Glutamatergic neuron (in vitro differentiated cells): Measurements from ENCODE around the gene SPATA20. TPM values are rescaled to one million over a fixed set of nuclear protein-coding genes. Genes with fewer than 3 reads are reported as not detected.

Source experiments
- DNase-seq: peaks from one replicate; pipeline ENCODE4 v3.0.0; 2022
- H3K27ac Mint-ChIP-seq: one replicate; pipeline ENCODE4 v1.8.0; 2020; ENCODE audit warnings: mild to moderate bottlenecking, mixed read lengths, inconsistent platforms; ENCODE audit not compliant: unreplicated experiment
- H3K27me3 Mint-ChIP-seq: one replicate; pipeline ENCODE4 v1.8.0; 2020; ENCODE audit warnings: mild to moderate bottlenecking, moderate library complexity, mixed read lengths, inconsistent platforms; ENCODE audit not compliant: unreplicated experiment
- H3K36me3 Mint-ChIP-seq: one replicate; pipeline ENCODE4 v1.8.0; 2020; ENCODE audit warnings: mild to moderate bottlenecking, mixed read lengths, inconsistent platforms; ENCODE audit not compliant: unreplicated experiment
- H3K4me1 Mint-ChIP-seq: one replicate; pipeline ENCODE4 v1.8.0; 2020; ENCODE audit warnings: mild to moderate bottlenecking, low read depth, mixed read lengths, inconsistent platforms; ENCODE audit not compliant: unreplicated experiment
- H3K4me3 Mint-ChIP-seq: one replicate; pipeline ENCODE4 v1.8.0; 2020; ENCODE audit warnings: mild to moderate bottlenecking, mixed read lengths, inconsistent platforms; ENCODE audit not compliant: unreplicated experiment
- H3K9me3 Mint-ChIP-seq: one replicate; pipeline ENCODE4 v1.8.0; 2020; ENCODE audit warnings: mild to moderate bottlenecking, moderate library complexity, mixed read lengths, inconsistent platforms; ENCODE audit not compliant: unreplicated experiment
- total RNA-seq: library from RNA; stranded (reverse); fragmentation: NEBNext Ultra II Directional; extraction: Animal tissue kit (Norgen Biotek cat#: 25700); gene quantifications from one replicate; pipeline ENCODE4 v1.2.1, GENCODE V29; 2021; ENCODE audit not compliant: unreplicated experiment
- TF ChIP-seq, protein P1 (sequence below): fragments of 200-600 bp; sonication (generic); IDR thresholded peaks from one replicate; pipeline ENCODE4 v1.5.0; 2021; ENCODE audit not compliant: partially characterized antibody, unreplicated experiment

Gene SPATA20
- total RNA-seq, 1 donor from 2014 or later: 14.0 TPM

DNA sequence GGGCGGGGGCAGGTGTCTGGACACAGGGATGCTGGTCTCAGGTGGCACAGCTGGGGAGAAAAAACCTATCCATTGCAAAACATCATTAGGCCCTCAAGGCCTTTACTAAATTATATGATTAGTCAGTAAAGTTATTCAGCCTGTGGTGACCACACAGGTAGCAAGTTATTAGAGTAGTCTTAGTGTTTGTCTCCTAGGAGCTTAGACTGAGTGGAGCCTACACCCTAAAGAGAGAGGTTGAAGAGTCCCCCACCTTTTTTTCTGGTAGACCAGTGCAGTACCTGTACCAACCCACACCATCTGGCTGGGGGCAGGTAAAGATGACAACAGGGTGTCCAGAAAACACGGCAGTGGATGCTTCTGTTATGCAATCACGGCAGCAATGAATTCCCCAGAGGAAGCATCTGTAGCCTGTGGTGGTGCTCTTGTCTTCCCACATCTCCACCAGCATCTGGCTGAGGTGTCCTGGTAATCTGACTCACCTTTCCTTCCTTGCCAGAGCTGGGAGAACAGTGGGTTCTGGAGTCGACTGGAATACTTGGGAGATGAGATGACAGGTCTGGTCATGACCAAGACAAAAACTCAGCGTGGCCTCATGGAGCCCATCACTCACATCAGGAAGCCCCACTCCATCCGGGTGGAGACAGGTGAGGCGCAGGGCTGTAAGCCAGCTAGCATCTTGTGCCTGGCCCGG, 27.7 kb upstream of the SPATA20 start:
- no peaks in the 10 kb centered on the region for H3K36me3 Mint-ChIP-seq
- H3K27ac Mint-ChIP-seq: no peak overlapping the region
- no peak for DNase-seq
- TF ChIP-seq, protein P1, sequence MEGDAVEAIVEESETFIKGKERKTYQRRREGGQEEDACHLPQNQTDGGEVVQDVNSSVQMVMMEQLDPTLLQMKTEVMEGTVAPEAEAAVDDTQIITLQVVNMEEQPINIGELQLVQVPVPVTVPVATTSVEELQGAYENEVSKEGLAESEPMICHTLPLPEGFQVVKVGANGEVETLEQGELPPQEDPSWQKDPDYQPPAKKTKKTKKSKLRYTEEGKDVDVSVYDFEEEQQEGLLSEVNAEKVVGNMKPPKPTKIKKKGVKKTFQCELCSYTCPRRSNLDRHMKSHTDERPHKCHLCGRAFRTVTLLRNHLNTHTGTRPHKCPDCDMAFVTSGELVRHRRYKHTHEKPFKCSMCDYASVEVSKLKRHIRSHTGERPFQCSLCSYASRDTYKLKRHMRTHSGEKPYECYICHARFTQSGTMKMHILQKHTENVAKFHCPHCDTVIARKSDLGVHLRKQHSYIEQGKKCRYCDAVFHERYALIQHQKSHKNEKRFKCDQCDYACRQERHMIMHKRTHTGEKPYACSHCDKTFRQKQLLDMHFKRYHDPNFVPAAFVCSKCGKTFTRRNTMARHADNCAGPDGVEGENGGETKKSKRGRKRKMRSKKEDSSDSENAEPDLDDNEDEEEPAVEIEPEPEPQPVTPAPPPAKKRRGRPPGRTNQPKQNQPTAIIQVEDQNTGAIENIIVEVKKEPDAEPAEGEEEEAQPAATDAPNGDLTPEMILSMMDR: no peak
- no peak overlapping the region for H3K4me3 Mint-ChIP-seq
- H3K9me3 Mint-ChIP-seq: no peaks in the 10 kb centered on the region
- H3K27me3 Mint-ChIP-seq: peaks cover 3% of the 10 kb centered on the region
- peaks cover 11% of the 10 kb centered on the region for H3K4me1 Mint-ChIP-seq

DNA sequence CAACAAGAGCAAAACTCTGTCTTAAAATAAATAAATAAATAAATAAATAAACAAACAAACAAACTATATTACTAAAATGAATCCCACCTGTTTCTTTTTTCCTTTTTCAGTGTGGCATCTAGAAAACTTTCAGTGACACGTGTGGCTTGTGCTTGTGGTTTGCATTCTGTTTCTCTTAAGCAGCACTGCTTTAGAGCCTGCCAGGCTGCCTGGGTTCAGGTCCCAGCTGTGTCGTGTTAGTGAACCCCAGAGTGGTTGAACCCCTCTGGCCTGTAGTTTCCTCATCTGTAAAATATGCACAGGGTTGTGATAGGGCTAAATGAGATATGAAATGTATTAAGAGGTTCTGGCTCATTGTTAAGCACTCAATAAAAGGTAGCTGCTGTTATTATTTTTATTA, 26.5 kb upstream of the SPATA20 start:
- Mint-ChIP-seq H3K4me1 (peaks cover 13% of the 10 kb centered on the region), H3K4me3 (no peak overlapping the region), H3K27me3 (peaks cover 3% of the 10 kb centered on the region), H3K27ac (no peak overlapping the region), H3K9me3 (no peaks in the 10 kb centered on the region), H3K36me3 (no peaks in the 10 kb centered on the region)
- no peak for DNase-seq
- TF ChIP-seq, protein P1: no peak

DNA sequence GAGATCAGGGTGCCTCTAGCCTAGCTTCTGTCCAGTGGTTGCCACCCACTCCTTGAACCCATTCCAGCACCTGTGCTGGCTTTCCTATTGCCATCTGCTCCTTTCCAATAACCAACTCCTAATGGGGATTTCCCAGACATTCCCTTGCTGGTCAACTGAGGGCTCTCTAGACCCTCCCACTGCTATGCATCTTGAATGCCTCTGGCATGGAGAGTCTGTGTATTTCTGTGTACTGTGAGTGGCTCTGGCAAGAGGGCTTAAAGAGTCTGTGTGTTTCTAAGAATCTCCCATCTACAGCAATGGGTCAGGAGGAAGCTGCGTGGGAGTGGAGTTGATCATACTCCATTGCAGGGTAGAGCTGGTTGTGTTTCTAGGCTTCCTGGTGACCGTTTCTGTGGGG, 25.5 kb upstream of the SPATA20 start:
- H3K36me3 Mint-ChIP-seq: no peaks in the 10 kb centered on the region
- H3K27me3 Mint-ChIP-seq: peaks cover 3% of the 10 kb centered on the region
- no peak overlapping the region for H3K27ac Mint-ChIP-seq
- no peaks in the 10 kb centered on the region for H3K9me3 Mint-ChIP-seq
- no peak for DNase-seq
- peaks cover 13% of the 10 kb centered on the region for H3K4me1 Mint-ChIP-seq
- no peak overlapping the region for H3K4me3 Mint-ChIP-seq
- TF ChIP-seq, protein P1: no peak

DNA sequence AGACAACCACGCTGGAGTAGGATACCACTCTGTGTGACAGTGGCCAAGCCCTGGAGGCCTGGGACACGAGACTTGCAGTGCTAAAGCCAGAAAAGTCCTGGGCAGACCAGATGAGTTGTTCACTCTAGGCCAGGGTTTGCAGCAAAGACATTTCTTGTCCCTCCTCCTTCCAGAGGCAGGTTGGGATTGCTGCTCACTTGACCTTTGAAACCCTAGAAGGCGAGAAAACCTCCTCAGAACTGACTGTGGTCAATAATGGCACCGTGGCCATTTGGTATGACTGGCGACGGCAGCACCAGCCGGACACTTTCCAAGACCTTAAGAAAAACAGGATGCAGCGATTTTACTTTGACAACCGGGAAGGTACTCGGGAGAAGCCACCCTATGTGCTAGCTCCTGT, 24.2 kb upstream of the SPATA20 start:
- TF ChIP-seq, protein P1: no peak
- H3K27ac Mint-ChIP-seq: no peak overlapping the region
- H3K9me3 Mint-ChIP-seq: no peaks in the 10 kb centered on the region
- H3K4me3 Mint-ChIP-seq: no peak overlapping the region
- no peaks in the 10 kb centered on the region for H3K36me3 Mint-ChIP-seq
- peaks cover 3% of the 10 kb centered on the region for H3K27me3 Mint-ChIP-seq
- peaks cover 13% of the 10 kb centered on the region for H3K4me1 Mint-ChIP-seq
- DNase-seq: no peak

DNA sequence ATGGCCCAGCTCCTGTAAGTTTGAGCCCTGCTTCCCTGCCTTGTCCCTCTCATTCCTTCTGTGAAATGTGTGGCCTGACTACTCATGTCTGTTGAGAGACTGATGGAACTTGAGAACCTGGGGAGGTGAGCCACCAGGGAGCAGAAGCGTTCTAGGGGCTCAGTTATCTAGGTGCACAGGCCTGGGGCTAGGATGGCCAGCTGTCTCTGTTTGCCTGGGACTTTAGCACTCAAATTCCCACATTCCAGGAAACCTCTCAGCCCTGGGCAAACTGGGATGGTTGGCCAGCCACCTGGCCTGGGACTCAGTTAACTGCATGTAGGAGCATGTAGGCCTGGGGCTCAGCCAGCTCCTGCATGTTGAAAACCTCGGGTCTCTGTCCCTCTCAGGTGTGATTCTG, 23.8 kb upstream of the SPATA20 start:
- H3K9me3 Mint-ChIP-seq: no peaks in the 10 kb centered on the region
- H3K36me3 Mint-ChIP-seq: no peaks in the 10 kb centered on the region
- no peak for DNase-seq

More for the DNA sequence above, 23.8 kb upstream of the SPATA20 start:
- Mint-ChIP-seq H3K27me3 (no peaks in the 10 kb centered on the region), H3K4me1 (peaks cover 13% of the 10 kb centered on the region), H3K27ac (no peak overlapping the region), H3K4me3 (no peak overlapping the region)
- TF ChIP-seq, protein P1: no peak
